ENCODE results near the gene PRC1.

The PRC1 gene

DNA sequence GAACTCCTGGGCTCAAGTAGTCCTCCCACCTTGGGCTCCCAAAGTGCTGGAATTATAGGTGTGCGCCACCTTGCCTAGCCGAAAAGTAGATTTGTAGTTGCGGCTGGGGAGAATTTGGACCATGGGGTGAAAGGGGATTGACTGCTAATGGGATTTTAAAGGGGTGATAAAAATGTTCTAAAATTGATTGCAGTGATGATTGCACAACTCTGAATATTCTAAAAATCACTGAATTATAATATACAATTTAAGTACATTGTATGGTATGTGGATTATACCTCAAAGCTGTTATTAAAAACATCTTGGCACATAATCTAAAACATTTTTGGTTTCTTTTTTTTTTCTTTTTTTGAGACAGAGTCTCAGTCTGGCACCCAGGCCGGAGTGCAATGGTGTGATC, 3.9 kb downstream of the PRC1 start:
- no peak for DNase-seq (ENCODE audit: low read depth)
- H3K4me3 ChIP-seq (ENCODE audit: low read depth, low read length), result no peak overlapping the region
- TF ChIP-seq, protein P1, sequence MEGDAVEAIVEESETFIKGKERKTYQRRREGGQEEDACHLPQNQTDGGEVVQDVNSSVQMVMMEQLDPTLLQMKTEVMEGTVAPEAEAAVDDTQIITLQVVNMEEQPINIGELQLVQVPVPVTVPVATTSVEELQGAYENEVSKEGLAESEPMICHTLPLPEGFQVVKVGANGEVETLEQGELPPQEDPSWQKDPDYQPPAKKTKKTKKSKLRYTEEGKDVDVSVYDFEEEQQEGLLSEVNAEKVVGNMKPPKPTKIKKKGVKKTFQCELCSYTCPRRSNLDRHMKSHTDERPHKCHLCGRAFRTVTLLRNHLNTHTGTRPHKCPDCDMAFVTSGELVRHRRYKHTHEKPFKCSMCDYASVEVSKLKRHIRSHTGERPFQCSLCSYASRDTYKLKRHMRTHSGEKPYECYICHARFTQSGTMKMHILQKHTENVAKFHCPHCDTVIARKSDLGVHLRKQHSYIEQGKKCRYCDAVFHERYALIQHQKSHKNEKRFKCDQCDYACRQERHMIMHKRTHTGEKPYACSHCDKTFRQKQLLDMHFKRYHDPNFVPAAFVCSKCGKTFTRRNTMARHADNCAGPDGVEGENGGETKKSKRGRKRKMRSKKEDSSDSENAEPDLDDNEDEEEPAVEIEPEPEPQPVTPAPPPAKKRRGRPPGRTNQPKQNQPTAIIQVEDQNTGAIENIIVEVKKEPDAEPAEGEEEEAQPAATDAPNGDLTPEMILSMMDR (conservative IDR thresholded peaks at IDR 0.05; ENCODE audit: low read depth, low read length), result no peak

DNA sequence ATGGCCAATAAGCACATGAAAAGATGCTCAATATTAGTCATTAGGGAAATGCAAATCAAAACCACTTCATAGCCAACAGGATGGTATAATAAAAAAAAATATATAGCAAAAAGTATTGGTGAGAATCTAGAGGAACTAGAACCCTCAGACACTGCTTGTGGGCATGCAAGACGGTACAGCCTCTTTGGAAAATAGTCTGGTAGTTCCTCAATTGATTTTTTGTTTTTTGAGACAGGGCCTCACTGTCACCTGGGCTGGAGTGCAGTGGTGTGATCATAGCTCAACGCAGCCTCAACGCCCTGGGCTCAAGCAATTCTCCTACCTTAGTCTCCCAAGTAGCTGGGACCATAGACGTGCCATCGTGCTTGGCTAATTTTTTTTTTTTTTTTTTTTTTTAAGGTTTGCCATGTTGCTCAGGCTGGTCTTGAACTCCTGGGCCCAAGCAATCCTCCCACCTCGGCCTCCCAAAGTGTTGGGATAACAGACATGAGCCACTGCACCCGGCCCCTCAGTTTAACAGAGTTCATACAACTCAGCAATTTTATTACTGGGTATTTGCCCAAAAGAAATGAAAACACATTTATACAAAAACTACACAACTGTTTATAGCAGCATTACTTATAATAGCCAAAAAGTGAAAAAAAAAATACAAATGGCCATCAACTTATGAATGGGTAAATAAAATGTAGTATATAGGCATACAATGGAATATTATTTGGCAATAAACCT, 5.1 kb downstream of the PRC1 start:
- DNase-seq (ENCODE audit: low read depth), result no peak
- no peak overlapping the region for H3K4me3 ChIP-seq (ENCODE audit: low read depth, low read length)
- TF ChIP-seq, protein P1 (conservative IDR thresholded peaks at IDR 0.05; ENCODE audit: low read depth, low read length), result no peak

DNA sequence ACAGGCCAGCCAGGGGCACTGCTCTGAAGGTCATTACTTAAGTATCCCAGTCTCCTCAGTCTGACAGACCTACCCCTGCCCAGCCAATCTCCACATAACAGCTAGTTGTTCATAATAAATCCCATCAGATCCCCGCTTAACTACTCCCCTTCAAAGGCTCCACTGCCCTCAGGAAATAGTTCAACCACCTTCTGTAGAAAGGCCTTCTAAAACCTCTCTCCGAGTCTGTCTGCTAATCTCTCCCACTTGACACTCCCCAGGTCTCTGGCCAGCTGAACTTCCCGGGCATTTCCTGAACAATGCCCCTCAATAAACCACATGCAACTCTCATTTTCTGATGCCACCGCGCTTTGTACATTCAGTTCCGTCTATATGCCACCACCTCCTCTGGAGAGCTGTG, 6.0 kb downstream of the PRC1 start:
- TF ChIP-seq, protein P1 (conservative IDR thresholded peaks at IDR 0.05; ENCODE audit: low read depth, low read length), result no peak
- DNase-seq (ENCODE audit: low read depth), result no peak
- no peak overlapping the region for H3K4me3 ChIP-seq (ENCODE audit: low read depth, low read length)

DNA sequence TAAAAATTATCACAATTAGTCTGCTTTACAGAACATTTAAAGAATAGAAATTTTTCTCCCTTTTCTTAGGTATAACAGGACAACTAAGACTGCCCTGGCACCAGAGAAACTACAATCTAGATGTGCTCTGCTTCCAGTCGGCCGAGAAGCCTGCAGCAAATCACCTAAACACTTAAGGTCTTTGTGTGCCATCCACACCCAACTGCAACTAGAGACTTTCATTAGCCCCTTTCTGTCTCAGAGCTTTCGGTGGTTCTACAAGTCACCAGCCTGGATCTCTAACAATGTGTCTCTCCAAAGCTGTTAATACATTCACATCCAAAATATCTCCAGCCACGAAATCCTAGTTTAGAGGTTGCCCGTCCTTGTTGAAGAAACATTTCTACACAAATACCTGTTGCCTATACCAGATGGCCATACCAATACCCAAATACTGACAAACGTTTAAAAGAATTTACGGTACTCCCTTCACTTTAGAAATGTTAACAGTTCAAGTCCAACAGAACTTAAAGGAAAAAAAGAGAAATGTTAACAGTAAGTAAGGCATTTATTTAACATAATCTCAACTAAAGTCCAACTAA, 6.7 kb downstream of the PRC1 start:
- DNase-seq (ENCODE audit: low read depth), result no peak
- TF ChIP-seq, protein P1 (conservative IDR thresholded peaks at IDR 0.05; ENCODE audit: low read depth, low read length), result no peak
- no peak overlapping the region for H3K4me3 ChIP-seq (ENCODE audit: low read depth, low read length)

DNA sequence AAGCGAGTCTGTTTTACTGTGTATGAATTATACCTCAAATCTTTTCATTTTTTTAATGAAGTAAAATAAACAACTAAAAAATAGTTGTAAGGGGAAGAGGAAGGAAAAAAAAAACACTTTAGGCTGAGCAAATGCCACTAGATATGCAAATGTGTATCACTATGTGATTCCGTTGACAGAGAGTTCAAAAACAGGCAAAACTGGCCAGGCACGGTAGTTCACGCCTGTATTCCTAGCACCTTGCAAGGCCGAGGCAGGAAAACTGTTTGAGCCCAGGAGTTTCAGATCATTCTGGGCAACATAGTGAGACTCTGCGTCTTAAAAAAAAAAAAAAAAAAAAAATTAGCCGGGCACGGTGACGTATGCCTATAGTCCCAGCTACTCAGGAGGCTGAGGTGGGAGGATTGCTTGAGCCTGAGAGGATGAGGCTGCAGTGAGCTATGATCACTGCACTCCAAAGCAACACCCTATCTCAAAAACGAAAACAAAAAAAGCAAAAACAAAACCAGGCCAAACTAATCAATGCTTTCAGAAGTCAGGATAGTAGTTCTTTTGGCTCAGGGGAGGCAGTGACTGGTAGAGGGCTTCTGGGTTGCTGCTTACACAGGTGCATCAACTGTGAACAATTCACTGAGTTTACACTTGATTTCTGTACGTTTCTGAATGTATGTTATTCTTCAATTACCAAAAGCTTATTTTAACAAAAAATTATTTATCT, 7.4 kb downstream of the PRC1 start:
- H3K4me3 ChIP-seq (ENCODE audit: low read depth, low read length), result no peak overlapping the region
- no peak for DNase-seq (ENCODE audit: low read depth)
- TF ChIP-seq, protein P1 (conservative IDR thresholded peaks at IDR 0.05; ENCODE audit: low read depth, low read length), result no peak

DNA sequence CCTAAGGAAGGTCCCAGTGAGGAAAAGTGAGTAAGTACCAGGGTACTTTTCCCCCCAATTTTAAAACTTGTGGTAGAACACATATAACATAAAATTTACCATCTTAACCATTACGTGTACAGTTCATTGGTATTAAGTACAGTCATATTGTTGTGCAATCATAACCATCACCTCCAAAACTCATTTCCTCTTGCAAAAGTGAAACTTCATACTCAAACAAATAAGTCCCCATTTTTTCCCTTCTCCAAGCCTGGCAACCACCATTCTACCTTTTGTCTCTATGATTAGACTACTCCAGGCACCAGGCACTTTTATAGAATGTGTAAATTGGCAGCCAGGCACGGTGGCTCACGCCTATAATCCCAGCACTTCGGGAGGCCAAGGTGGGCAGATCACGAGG, 12.2 kb downstream of the PRC1 start:
- no peak overlapping the region for H3K4me3 ChIP-seq (ENCODE audit: low read depth, low read length)
- DNase-seq (ENCODE audit: low read depth), result peak; percentile 65
- TF ChIP-seq, protein P1 (conservative IDR thresholded peaks at IDR 0.05; ENCODE audit: low read depth, low read length), result no peak
